Dermis microvascular lymphatic vessel endothelial cell (primary cell): Measurements from ENCODE around the gene RIPOR2. TPM values are rescaled to one million over a fixed set of nuclear protein-coding genes. Genes with fewer than 3 reads are reported as not detected.
"Not testable (repeated sequence)": the region's sequence is repeated elsewhere in the genome, so short reads cannot be mapped to it uniquely, and the experiment has no call there.

ENCODE experiments used
- DNase-seq, 2 donors: peaks; one replicate each; pipeline versions ENCODE4 v3.0.0 to v3.0.0-alpha.2; 2010; ENCODE audit warnings: low read depth in 2 of 2
- total RNA-seq: library from RNA; depleted of rRNA; stranded (reverse); fragments of >200 nt; gene quantifications from 2 replicates; pipeline ENCODE4 v1.2.1, GENCODE V29; 2014

Gene RIPOR2
- total RNA-seq, 1 donor from 2014 or later, result 0.13 TPM

DNA sequence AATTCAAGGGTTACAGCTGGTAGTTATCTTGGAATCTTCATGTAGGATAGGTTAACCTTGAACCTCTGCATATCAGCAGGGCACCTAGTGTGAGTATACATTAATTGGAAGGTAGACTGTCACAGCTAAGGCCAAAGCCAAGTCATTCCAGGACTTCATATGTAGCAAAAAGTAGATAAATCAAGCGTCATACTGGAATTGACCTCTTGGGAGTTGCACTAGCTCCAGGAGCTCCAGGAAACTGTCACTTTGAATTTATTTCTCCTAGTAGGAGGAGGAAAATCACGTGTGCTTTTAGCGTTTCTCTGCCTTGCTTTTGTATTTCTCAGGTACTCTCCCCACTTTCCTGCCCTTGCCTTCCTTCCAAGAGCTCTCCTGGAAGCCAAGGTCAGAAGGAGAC, 30.3 kb downstream of the RIPOR2 start:
- no peak for DNase-seq

DNA sequence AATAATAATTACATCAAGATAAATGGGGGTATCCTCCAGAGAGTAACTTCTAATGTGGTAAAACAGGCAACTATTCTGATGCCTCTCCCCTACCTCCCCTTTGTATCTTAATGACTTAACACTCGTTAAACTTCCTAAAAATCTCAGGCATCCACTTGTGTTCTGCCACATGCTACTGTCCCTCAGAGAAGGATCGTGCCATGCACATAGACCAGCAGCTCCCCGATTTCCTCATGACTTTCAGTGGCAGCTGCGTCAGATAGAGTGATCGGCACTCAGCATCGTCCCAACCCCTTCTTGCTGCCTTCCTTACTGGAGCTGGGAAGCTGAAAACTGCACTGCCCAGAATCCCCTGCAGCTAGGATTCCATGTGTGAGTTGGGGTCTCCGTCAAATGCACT, 32.1 kb downstream of the RIPOR2 start:
- no peak for DNase-seq

DNA sequence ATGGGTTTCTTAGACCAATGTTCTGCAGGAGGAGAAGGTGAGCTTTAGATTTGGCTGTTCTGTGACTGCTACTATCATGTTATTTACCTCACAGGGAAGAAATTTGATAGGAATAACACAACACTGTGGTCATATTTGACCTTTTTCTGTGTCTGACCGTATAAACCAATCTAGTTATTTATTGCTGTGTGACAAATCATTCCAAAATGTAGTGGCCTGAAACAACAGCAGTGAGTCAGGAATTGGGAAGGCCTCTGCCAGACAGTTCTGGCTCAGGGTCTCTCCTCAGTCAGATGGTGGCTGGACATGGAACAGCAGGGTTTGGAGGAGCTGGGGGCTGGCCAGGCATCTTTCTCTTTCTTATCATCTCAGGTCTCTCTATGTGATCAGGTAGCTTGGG, 33.0 kb downstream of the RIPOR2 start:
- DNase-seq, result no peak

DNA sequence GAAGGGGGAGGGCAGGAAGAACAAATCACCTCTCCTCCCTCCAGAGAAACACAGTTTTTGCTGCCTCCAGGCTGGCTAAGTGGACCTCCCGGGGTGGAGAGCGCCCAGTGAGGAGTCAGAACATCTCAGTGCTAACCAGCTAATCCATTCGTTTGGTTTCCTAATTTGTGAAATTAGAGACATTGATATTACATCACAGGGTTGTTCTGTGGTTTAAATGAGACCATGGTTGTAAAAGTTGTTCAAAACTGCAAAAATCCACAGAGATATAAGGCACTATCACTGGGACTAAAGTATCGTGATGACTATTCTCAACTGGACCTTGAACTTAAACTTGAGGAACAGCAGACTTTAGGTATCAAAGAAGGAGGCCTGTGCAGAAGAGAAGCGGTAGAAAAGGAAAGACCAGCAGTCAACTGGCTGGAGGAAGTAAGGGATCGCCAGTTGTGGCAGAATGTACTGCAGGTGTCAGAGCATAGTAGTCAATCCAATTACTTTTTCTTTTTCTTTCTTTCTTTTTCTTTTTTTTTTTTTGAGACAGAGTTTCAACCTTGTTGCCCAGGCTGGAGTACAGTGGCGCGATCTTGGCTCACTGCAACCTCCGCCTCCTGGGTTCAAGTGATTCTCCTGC, 33.9 kb downstream of the RIPOR2 start:
- no peak for DNase-seq

DNA sequence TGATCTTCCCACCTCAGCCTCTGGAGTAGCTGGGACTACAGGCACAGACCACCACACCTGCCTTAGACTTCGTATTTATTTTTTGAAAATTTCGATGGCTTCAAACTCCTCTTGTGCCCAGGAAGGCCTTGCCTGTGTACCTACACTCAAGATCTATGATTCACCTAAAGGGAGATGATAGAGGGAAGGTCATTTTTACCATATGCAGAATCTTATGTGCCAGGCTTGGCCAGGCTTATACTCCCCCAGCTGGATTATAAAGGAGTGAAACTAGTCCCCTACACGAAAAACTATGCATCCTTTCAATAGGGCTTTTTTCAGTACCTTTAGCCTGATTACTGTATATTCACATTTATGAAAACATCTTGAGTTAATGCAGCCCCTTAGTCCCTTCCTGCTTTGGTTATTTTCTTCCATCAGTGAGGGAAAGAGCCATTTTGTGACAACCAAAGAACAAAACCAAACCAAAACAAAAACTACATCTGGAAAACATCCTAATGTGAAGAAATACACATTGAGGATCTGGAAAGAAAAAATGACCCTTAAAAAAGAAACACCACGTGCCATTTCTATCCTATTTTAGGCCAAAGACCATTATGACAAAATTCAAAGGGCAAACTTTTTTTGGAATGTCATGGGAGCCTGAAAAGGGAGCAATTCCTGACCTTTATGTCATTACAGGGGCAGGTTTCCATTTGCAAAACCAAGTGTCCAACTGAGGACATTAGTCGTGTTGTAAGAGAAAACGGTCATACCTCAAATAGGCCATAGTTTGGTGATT, 34.7 kb downstream of the RIPOR2 start:
- no peak for DNase-seq

DNA sequence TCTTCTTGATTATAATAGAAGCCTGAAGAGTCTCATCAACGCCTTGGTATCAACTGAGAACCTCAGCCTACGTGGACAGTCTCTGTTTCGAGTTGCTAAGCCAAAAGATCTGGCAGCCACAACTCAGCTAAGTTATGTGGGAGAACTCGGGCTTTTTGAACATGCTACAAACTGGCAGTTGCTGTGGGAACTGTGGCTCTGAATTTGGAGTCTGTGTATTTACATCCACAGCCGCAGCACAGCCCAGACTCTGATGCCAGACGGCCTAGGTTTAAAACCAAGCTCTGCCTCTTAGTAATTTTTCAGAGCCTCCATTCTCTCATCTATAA, 35.8 kb downstream of the RIPOR2 start:
- no peak for DNase-seq

DNA sequence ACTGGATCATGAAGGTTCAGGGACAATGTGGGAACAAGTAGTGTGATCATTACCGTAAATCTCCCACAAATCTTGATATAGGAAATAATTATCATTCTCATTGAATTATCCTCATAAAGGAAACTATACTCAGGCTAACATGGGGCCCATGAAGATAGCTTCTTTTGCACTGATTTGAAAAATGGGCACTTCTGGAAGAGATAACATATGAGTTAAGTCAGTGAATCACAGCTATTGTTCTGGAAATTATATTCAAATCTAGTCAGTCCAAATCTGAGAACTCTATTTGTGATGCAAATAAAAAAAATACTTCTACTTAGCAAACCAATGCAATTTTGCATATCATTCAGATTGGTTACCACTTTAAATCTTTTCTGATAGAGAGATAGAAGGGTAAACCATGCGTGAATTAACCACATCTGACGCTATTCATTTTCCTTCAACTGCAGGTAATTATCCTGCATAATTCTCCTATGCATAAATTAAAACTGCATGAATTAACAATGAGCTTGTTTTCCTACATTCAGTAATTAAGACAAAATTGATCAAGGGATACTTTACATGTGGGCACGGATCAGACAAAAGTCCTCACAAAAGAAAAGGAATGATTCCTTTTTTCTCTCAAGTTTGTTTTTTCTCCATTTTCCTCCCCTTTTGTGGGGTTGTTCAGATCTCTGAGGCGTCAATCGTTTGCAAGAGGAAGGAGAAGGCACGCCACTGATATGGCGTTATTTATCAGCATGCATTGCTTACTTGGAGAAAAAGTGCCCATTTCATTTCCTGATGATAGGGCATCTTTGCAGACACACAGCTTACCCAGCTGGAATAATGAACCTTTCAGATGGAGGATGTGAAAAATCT, 36.4 kb downstream of the RIPOR2 start:
- DNase-seq, result no peak

DNA sequence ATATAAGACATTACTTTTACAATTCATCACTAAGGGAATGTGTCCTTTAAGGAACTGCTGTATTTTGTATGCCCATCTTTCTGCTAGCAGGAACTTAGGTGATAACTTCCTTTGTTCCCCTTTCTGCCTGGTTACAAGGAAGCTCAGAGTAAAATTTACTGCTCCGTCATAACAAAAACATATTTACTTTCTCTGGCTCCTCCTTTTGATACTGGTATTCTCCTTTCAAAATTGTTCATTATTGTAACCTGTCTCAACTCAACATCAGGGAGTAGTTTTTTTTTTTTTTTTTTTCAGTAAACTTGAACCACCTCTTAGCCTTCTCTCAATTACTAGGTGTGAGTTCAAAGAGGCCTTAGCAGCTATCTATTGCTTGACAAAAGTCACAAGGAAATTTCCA, 37.1 kb downstream of the RIPOR2 start:
- no peak for DNase-seq

DNA sequence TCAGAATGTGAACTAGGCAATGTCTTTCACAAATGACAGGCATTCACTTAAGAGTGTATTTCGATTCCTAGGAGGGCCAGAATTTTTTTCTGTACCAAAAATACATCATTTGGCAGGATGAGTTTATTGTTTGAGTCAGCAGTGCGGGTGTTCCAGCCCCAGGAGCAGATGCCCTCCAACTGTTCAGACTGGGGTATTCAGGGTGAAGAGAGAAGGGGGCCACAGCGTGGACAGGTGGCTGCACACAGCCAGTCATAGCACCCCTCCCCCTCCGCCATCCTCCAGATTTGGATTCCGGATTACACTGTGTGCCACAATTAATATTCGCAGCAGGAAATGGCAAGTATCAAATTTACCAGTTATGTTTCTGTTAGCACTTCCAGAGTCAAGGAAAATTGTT, 38.6 kb downstream of the RIPOR2 start:
- no peak for DNase-seq

DNA sequence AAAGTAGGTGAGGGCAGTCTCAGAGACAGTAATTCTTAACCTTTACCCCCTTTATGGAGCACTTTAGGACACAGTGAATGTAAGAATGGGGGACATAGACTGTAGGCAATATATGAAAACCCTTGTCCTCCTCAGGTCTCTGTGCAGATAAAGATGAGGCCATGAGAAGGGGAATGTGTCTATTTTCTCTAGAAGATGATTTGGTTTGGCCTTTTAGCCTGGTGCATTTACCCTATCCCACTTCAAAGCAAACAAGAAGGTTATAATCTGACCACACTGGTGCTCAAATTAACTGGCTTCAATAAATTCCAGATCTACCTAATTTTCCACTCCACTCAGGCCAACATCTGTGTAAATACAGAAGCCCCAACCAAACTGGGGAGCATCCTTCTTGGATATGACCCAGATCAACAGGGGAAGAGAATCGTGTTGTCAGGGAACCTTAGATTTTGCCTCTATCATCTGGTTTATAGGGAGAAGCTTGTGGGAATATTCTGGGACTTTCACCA, 42.4 kb downstream of the RIPOR2 start:
- DNase-seq, result no peak

DNA sequence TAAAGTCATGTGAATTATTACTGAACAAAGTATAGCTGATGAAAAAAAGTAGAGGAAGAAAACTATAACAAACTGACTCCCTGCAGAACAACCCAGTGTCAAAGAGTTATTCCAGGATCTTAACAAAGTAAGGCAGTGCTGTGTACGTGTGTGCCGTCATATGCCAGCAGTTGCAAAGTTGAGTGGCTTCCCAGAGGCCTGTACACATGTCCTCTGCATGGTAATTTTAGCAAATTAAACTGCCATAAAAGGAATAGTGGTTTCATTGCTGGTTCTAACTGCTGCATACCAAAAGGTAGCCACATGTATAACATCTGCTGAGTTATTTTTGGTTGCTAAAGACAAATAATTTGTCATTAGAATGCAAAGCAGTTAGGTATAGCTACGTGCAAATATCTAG, 44.8 kb downstream of the RIPOR2 start:
- no peak for DNase-seq

DNA sequence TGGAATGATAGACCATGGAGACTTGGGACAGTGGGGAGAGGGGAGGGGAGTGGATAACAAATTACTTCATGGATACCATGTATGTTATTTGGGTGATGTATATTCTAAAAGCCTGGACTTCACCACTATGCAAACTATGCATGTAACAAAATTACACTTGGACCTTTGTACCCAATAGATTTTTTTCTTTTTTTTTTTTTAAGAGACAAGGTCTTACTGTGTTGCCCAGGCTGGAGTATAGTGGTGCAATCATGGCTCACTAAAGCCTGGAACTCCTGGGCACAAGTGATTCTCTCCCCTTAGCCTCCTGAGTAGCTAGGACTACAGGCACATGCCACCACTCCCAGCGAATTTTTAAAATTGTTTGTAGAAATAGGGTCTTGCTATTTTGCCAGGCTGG, 45.3 kb downstream of the RIPOR2 start:
- DNase-seq, result no peak

DNA sequence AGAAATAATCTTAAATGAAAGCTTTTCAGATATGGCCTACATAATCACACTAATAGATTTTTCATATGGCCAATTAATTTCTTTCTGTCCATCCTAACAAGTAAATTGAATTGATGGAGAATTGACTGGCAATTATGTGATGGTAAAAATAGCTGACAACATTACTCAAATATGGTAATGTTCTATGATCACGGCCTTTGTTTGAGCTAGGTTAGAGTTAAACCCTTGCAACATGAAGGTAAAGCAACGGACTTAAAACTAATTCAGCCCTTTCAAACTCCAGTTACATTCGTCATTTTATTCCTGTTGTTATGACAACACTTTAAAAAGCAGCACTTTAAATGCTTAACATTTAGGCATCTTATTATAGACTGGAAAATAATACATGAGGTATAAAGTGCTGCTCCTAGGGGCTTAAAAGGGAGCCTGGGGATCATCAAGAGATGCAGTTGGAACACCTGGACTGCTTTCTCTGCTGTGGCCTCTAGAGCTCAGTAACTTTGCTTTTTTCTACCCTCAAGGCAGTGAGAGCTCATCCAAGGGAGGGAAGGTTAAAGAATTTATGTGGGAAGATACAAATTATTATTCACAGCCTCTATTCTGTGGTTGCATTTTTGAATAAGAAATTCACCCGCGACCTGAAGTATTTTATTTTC, 46.9 kb downstream of the RIPOR2 start:
- DNase-seq, result no peak

DNA sequence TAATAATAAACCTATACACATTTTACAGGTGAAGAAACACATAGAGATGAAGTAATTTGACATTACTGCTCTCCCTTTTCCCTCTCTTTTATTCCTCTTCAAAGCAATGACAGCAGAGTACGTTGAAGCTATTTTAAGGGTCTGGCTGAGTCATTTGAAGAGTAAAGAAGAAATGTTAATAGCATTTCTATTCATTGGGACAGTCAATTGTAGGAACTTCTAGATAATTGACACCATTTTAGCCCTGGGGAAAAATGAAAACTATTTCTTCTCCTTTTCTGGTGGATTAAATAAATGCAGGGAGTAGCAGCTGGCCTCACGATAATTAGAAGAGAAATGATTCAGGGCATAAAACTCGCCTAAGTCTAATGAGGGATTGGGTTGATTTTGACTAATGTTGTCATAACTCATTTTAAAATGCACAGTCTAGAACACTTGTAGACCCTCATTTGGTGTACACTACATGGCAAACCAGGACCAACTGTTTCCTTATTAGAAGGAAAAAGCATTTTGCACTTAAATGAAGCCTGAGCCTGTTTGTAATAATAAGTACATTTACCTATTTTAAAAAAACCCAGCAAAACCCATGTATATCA, 48.1 kb downstream of the RIPOR2 start:
- no peak for DNase-seq

DNA sequence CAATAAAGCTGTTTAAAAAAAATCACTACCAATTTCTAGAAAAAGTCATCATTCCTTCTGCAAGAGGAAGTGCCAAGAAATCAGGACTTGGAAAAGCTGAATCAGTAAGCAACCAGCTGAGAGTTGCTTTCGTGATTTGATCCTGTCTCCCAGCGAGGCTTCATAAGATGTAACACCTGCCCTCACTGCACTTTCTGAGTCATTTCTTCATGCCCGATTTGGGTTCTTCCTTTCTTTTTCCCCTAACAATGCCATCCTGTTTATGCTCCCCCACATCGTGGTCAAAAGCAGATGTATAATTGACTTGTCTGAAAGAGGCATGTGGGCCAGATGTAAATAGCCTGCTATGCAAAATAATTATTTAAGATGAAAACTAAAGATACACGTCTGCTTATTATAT, 52.1 kb downstream of the RIPOR2 start:
- no peak for DNase-seq

DNA sequence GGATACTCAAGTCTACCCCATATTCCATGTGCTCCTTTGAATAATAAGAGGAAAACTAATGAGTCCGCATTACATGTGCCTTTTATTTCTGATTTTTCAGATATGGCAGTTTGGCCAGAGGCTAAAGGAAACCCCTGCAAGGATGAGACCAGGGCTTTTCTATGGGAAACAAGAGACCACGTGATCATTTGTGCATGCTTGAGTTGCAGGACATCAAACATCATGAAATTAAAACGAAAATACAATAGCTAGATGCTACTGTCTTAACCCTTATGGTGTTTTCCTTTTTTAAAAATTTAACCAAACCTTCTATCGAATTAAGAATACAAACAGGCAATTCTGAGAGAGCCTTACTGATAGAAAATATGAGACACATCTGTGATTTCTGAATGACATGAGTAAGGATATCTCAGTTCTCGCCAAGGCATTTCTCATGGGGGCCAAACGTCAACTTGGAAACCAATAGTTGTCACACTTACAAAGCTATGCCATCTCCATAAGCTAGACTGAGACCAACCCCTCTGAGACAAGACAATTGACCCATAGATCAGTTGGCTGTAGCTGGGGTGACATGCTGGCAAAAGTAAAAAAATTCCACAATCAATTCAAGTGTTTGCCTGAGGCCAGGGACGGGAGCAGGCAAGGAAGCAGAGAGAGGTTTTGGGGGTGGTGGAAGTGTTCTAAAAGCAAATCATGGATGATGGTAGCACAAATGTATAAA, 52.8 kb downstream of the RIPOR2 start:
- no peak for DNase-seq

DNA sequence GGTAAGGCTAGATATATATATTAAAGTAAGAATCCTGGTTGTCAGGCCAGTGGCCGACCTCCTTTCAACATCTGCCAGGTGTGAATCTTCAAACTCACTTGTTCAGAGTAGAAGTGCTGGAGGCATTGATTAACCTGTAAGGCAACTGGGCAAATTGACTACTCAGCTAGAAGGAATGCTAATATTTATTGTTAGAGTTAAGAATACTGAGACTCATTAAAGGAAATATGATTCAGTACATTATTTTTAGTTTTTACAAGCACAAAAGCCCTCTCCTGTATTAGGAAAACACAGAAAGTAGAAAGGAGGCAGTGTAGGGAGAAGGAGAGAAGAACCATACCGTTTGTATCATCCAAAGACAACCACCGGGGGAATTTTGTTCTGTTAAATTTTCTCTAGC, 53.5 kb downstream of the RIPOR2 start:
- DNase-seq, result no peak

DNA sequence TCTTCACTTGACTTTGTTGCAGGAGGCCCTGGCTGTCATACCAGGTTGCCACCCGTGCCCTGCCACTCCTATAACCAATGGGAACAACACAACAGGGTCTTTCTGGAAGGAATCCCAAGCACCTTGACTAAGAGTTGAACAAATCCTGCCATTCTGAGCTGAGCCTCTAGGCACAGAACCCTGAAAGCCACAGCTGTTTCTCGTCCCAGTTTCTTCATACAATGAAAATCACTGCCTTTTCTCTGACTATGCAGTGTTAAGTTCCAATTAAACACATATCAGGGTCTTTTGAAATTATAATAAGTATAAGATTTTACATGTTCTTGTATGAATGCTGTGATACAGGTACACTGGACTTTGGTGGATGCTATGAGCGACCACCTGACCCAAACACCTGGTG, 54.4 kb downstream of the RIPOR2 start:
- no peak for DNase-seq

DNA sequence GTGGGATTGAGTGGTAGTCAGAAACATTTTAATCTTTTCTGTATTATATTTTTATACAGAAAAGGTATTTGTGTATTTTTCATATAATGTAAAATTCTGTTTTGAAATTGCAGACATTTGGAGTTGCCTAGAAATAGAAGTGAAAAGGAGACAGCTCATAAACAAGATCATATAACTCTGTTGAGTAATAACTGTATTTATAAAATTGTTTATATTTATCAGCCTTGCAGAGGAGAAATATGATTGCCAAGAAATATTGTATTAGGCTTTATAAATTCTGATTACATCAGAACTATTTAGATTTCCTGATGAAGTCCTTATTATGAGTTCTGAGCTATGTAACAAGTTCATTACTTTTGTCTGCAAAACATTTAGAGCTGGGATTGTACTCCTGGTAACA, 55.3 kb downstream of the RIPOR2 start:
- no peak for DNase-seq

DNA sequence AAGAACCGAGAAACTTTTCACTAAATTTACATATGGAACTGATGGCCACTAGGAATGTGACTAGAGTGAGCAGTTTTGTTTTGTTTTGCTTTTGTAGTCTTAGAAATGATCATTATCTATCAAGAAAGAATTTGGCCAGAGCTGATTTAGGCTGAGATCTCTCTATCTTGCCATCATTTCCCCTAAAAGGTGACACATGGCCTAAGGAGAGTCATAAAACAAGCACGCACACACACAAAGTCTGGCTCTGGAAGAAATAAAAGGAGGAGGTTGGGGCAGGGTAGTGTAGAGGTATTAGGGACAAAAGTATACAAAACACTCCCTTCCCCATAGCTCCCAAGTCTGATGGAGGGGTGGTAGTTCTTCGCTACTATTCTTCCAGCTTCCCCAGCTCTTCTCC, 56.4 kb downstream of the RIPOR2 start:
- no peak for DNase-seq

DNA sequence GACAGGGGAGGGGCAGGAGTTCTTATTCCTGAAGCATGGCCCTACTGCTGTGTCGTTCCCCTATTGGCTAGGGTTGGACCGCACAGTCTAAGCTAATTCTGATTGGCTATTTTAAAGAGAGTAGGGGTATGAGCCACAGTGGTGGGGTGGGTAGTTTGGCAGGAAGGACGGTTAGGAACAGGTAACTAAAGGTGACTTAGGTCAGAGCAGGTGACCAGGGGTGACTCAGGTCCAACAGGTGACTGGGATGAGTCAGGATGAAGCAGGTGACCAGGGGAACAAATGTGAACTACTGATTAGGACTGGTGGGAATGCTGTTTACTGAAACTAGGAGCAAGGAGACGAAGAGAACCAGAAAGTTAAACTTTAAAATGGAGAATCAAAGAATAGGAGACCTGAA, 58.0 kb downstream of the RIPOR2 start:
- not testable (repeated sequence) for DNase-seq
